Measurements from ENCODE around the gene CCDC57. TPM values are rescaled to one million over a fixed set of nuclear protein-coding genes. Genes with fewer than 3 reads are reported as not detected.
"Not testable (repeated sequence)": the region's sequence is repeated elsewhere in the genome, so short reads cannot be mapped to it uniquely, and the experiment has no call there.

CCDC57 gene
- total and polyA plus RNA-seq, 5 donors from 2014 or later: 27.7 to 76.6 (median 38.1) TPM

GRCh38 chr17:82199496-82199895 is 13.1 kb downstream of the CCDC57 start:
- peaks cover 22% of the 10 kb centered on the region for H3K36me3 Mint-ChIP-seq
- H3K9me3 Mint-ChIP-seq: no peaks in the 10 kb centered on the region
- DNase-seq (no peak), ATAC-seq (ENCODE audit: low read depth in 2 of 2) (no peak)
- H3K4me3 Mint-ChIP-seq: no peak overlapping the region
- H3K27me3 Mint-ChIP-seq: no peaks in the 10 kb centered on the region
- Histone ChIP-seq H3K9me3 (ENCODE audit: control insufficient read depth in 2 of 2, low read length in 2 of 2) (no peaks in the 10 kb centered on the region), H3K36me3 (ENCODE audit: control insufficient read depth, insufficient read depth, low read length) (peaks cover 6% of the 10 kb centered on the region), H3K27ac (ENCODE audit: insufficient read depth, low read length, poor library complexity, severe bottlenecking) (no peak overlapping the region), H3K4me3 (ENCODE audit: low read depth, low read length) (no peak overlapping the region), H3K27me3 (ENCODE audit: control insufficient read depth, insufficient read depth, low read length) (no peaks in the 10 kb centered on the region), H3K4me1 (ENCODE audit: control insufficient read depth, insufficient read depth, low read length, poor library complexity, severe bottlenecking) (peaks cover 31% of the 10 kb centered on the region)
- H3K4me1 Mint-ChIP-seq: peaks cover 15 to 44% (median 17%) of the 10 kb centered on the region in 4 donors
- peak overlapping the region; percentile 94 to 97 (median 96) for H3K27ac Mint-ChIP-seq

GRCh38 chr17:82198092-82198491 is 14.6 kb downstream of the CCDC57 start:
- peaks cover 33% of the 10 kb centered on the region for H3K36me3 Mint-ChIP-seq
- no peaks in the 10 kb centered on the region for H3K9me3 Mint-ChIP-seq
- Histone ChIP-seq H3K4me3 (ENCODE audit: low read depth, low read length) (no peak overlapping the region), H3K4me1 (ENCODE audit: control insufficient read depth, insufficient read depth, low read length, poor library complexity, severe bottlenecking) (peaks cover 31% of the 10 kb centered on the region), H3K36me3 (ENCODE audit: control insufficient read depth, insufficient read depth, low read length) (peaks cover 15% of the 10 kb centered on the region), H3K27me3 (ENCODE audit: control insufficient read depth, insufficient read depth, low read length) (no peaks in the 10 kb centered on the region), H3K9me3 (ENCODE audit: control insufficient read depth in 2 of 2, low read length in 2 of 2) (no peaks in the 10 kb centered on the region), H3K27ac (ENCODE audit: insufficient read depth, low read length, poor library complexity, severe bottlenecking) (no peak overlapping the region)
- ATAC-seq (ENCODE audit: low read depth in 2 of 2): no peak
- peak overlapping the region; percentile 12 to 43 (median 32) for H3K4me3 Mint-ChIP-seq
- peaks cover 14 to 39% (median 15%) of the 10 kb centered on the region in 4 donors for H3K4me1 Mint-ChIP-seq
- H3K27ac Mint-ChIP-seq: peak overlapping the region; percentile 61 to 95 (median 83)
- peak in 1 of 3 donors; percentile 55 for DNase-seq
- H3K27me3 Mint-ChIP-seq: no peaks in the 10 kb centered on the region

GRCh38 chr17:82195675-82196672 is 16.7 kb downstream of the CCDC57 start:
- Mint-ChIP-seq H3K27ac (no peak overlapping the region), H3K27me3 (no peaks in the 10 kb centered on the region), H3K4me3 (no peak overlapping the region), H3K9me3 (no peaks in the 10 kb centered on the region), H3K4me1 (peaks cover 11 to 28% (median 14%) of the 10 kb centered on the region in 4 donors), H3K36me3 (peaks cover 47% of the 10 kb centered on the region)
- H3K27me3 ChIP-seq (ENCODE audit: control insufficient read depth, insufficient read depth, low read length): no peaks in the 10 kb centered on the region
- H3K4me1 ChIP-seq (ENCODE audit: control insufficient read depth, insufficient read depth, low read length, poor library complexity, severe bottlenecking): peaks cover 24% of the 10 kb centered on the region
- H3K4me3 ChIP-seq (ENCODE audit: low read depth, low read length): no peak overlapping the region
- H3K36me3 ChIP-seq (ENCODE audit: control insufficient read depth, insufficient read depth, low read length): peaks cover 19% of the 10 kb centered on the region
- no peak overlapping the region for H3K27ac ChIP-seq (ENCODE audit: insufficient read depth, low read length, poor library complexity, severe bottlenecking)
- DNase-seq: no peak
- no peaks in the 10 kb centered on the region for H3K9me3 ChIP-seq (ENCODE audit: control insufficient read depth in 2 of 2, low read length in 2 of 2)
- no peak for ATAC-seq (ENCODE audit: low read depth in 2 of 2)

- Histone ChIP-seq H3K36me3 (ENCODE audit: control insufficient read depth, insufficient read depth, low read length) (peaks cover 19% of the 10 kb centered on the region), H3K27me3 (ENCODE audit: control insufficient read depth, insufficient read depth, low read length) (no peaks in the 10 kb centered on the region), H3K4me1 (ENCODE audit: control insufficient read depth, insufficient read depth, low read length, poor library complexity, severe bottlenecking) (peaks cover 12% of the 10 kb centered on the region), H3K9me3 (ENCODE audit: control insufficient read depth in 2 of 2, low read length in 2 of 2) (no peaks in the 10 kb centered on the region), H3K4me3 (ENCODE audit: low read depth, low read length) (no peak overlapping the region), H3K27ac (ENCODE audit: insufficient read depth, low read length, poor library complexity, severe bottlenecking) (no peak overlapping the region)
- no peak overlapping the region for H3K4me3 Mint-ChIP-seq
- H3K36me3 Mint-ChIP-seq: peaks cover 47% of the 10 kb centered on the region
- H3K27ac Mint-ChIP-seq: no peak overlapping the region
- H3K9me3 Mint-ChIP-seq: no peaks in the 10 kb centered on the region
- H3K27me3 Mint-ChIP-seq: no peaks in the 10 kb centered on the region
- DNase-seq (no peak), ATAC-seq (ENCODE audit: low read depth in 2 of 2) (no peak)
- peaks cover 6 to 16% (median 9%) of the 10 kb centered on the region in 4 donors for H3K4me1 Mint-ChIP-seq
Measured at GRCh38 chr17:82194765-82195164, 17.9 kb downstream of the CCDC57 start.

GRCh38 chr17:82193520-82194220 is 19.0 kb downstream of the CCDC57 start:
- DNase-seq: no peak
- Histone ChIP-seq H3K27me3 (ENCODE audit: control insufficient read depth, insufficient read depth, low read length) (no peaks in the 10 kb centered on the region), H3K9me3 (ENCODE audit: control insufficient read depth in 2 of 2, low read length in 2 of 2) (no peaks in the 10 kb centered on the region), H3K4me3 (ENCODE audit: low read depth, low read length) (no peak overlapping the region), H3K36me3 (ENCODE audit: control insufficient read depth, insufficient read depth, low read length) (peaks cover 19% of the 10 kb centered on the region), H3K4me1 (ENCODE audit: control insufficient read depth, insufficient read depth, low read length, poor library complexity, severe bottlenecking) (peaks cover 10% of the 10 kb centered on the region), H3K27ac (ENCODE audit: insufficient read depth, low read length, poor library complexity, severe bottlenecking) (no peak overlapping the region)
- peaks cover 6 to 15% (median 8%) of the 10 kb centered on the region in 4 donors for H3K4me1 Mint-ChIP-seq
- H3K9me3 Mint-ChIP-seq: no peaks in the 10 kb centered on the region
- H3K27me3 Mint-ChIP-seq: no peaks in the 10 kb centered on the region
- ATAC-seq (ENCODE audit: low read depth in 2 of 2): no peak
- H3K4me3 Mint-ChIP-seq: no peak overlapping the region
- peak overlapping the region in 1 of 3 donors; percentile 69 for H3K27ac Mint-ChIP-seq
- peaks cover 47% of the 10 kb centered on the region for H3K36me3 Mint-ChIP-seq

- DNase-seq; H3K27me3 Mint-ChIP-seq; H3K4me3 ChIP-seq (ENCODE audit: low read depth, low read length); H3K9me3 ChIP-seq (ENCODE audit: control insufficient read depth in 2 of 2, low read length in 2 of 2); H3K4me1 ChIP-seq (ENCODE audit: control insufficient read depth, insufficient read depth, low read length, poor library complexity, severe bottlenecking); H3K4me1 Mint-ChIP-seq; H3K27ac Mint-ChIP-seq; H3K27me3 ChIP-seq (ENCODE audit: control insufficient read depth, insufficient read depth, low read length); H3K9me3 Mint-ChIP-seq; ATAC-seq (ENCODE audit: low read depth in 2 of 2); H3K27ac ChIP-seq (ENCODE audit: insufficient read depth, low read length, poor library complexity, severe bottlenecking): not testable (repeated sequence)
- Mint-ChIP-seq H3K36me3 (peaks cover 43% of the 10 kb centered on the region), H3K4me3 (peak overlapping the region in 1 of 4 donors; percentile 61)
- peaks cover 19% of the 10 kb centered on the region for H3K36me3 ChIP-seq (ENCODE audit: control insufficient read depth, insufficient read depth, low read length)
Measured at GRCh38 chr17:82193050-82193449, 19.6 kb downstream of the CCDC57 start.

- no peak overlapping the region for H3K27ac Mint-ChIP-seq
- no peaks in the 10 kb centered on the region for H3K9me3 Mint-ChIP-seq
- Histone ChIP-seq H3K4me1 (ENCODE audit: control insufficient read depth, insufficient read depth, low read length, poor library complexity, severe bottlenecking) (no peaks in the 10 kb centered on the region), H3K9me3 (ENCODE audit: control insufficient read depth in 2 of 2, low read length in 2 of 2) (no peaks in the 10 kb centered on the region), H3K36me3 (ENCODE audit: control insufficient read depth, insufficient read depth, low read length) (peaks cover 5% of the 10 kb centered on the region), H3K27me3 (ENCODE audit: control insufficient read depth, insufficient read depth, low read length) (no peaks in the 10 kb centered on the region), H3K4me3 (ENCODE audit: low read depth, low read length) (no peak overlapping the region), H3K27ac (ENCODE audit: insufficient read depth, low read length, poor library complexity, severe bottlenecking) (no peak overlapping the region)
- no peaks in the 10 kb centered on the region for H3K27me3 Mint-ChIP-seq
- no peaks in the 10 kb centered on the region for H3K4me1 Mint-ChIP-seq
- DNase-seq: no peak
- peaks cover 27% of the 10 kb centered on the region for H3K36me3 Mint-ChIP-seq
- no peak for ATAC-seq (ENCODE audit: low read depth in 2 of 2)
- no peak overlapping the region for H3K4me3 Mint-ChIP-seq
Measured at GRCh38 chr17:82188001-82188961, 24.4 kb downstream of the CCDC57 start.
